Loucy (cell line): Measurements from ENCODE around the gene EBPL.

Experiments used
- H2AFZ ChIP-seq: fragments of 200-600 bp; sonication (generic); 2 replicates; pipeline ENCODE4 v1.6.0; 2016; ENCODE audit warnings: antibody characterized with exemption, mild to moderate bottlenecking, low read length, moderate library complexity
- H3F3A ChIP-seq: fragments of 200-600 bp; 2 replicates; pipeline ENCODE4 v1.6.0; 2016; ENCODE audit warnings: antibody characterized with exemption, low read depth, mild to moderate bottlenecking
- H3K27me3 ChIP-seq: fragments of 200-600 bp; sonication (generic); 2 replicates; pipeline ENCODE4 v1.6.1; 2014; ENCODE audit warnings: low read length, mild to moderate bottlenecking; ENCODE audit not compliant: insufficient read depth, poor library complexity, severe bottlenecking
- H3K36me3 ChIP-seq: fragments of 200-600 bp; sonication (generic); 2 replicates; pipeline ENCODE4 v1.6.1; 2016; ENCODE audit warnings: low read length; ENCODE audit not compliant: insufficient read depth
- H3K4me1 ChIP-seq: fragments of 200-600 bp; sonication (generic); 2 replicates; pipeline ENCODE4 v1.5.1; 2014; ENCODE audit warnings: low read length, mild to moderate bottlenecking; ENCODE audit not compliant: insufficient read depth, poor library complexity, severe bottlenecking
- H3K4me2 ChIP-seq: fragments of 200-600 bp; sonication (generic); 2 replicates; pipeline ENCODE4 v1.6.0; 2014; ENCODE audit warnings: antibody characterized with exemption, low read length, low read depth, mild to moderate bottlenecking; ENCODE audit not compliant: poor library complexity, severe bottlenecking
- H3K4me3 ChIP-seq: fragments of 200-600 bp; sonication (generic); 2 replicates; pipeline ENCODE4 v1.5.1; 2014; ENCODE audit warnings: low read length, mild to moderate bottlenecking, mixed read lengths; ENCODE audit not compliant: poor library complexity, severe bottlenecking
- H3K79me2 ChIP-seq: fragments of 200-600 bp; sonication (generic); 2 replicates; pipeline ENCODE4 v1.6.1; 2014; ENCODE audit warnings: low read length; ENCODE audit not compliant: insufficient read depth
- H3K9ac ChIP-seq: fragments of 200-600 bp; sonication (generic); 2 replicates; pipeline ENCODE4 v1.6.0; 2014; ENCODE audit warnings: mild to moderate bottlenecking, low read depth, low read length, moderate library complexity; ENCODE audit not compliant: poor library complexity, severe bottlenecking
- H3K9me2 ChIP-seq: fragments of 200-600 bp; sonication (generic); replicated peaks from 2 replicates; pipeline ENCODE4 v1.6.1; 2016; ENCODE audit warnings: low read depth, low read length, mixed read lengths
- H3K9me3 ChIP-seq: fragments of 200-600 bp; sonication (generic); 2 replicates; pipeline ENCODE4 v1.6.1; 2014; ENCODE audit warnings: mild to moderate bottlenecking, antibody characterized with exemption, low read length, low read depth; ENCODE audit not compliant: insufficient read depth
- H4K20me1 ChIP-seq: fragments of 200-600 bp; sonication (generic); 2 replicates; pipeline ENCODE4 v1.6.0; 2014; ENCODE audit warnings: antibody characterized with exemption, low read length, mild to moderate bottlenecking; ENCODE audit not compliant: insufficient read depth, poor library complexity, severe bottlenecking
- EZH2phosphoT487 ChIP-seq: fragments of 200-600 bp; IDR thresholded peaks from 2 replicates; pipeline ENCODE4 v1.6.1; 2018; ENCODE audit warnings: antibody characterized with exemption, mild to moderate bottlenecking, moderate library complexity, borderline replicate concordance
- TF ChIP-seq, protein P1 (sequence below): fragments of 200-600 bp; sonication (generic); conservative IDR thresholded peaks from 2 replicates; pipeline ENCODE4 v1.5.1; 2014; ENCODE audit warnings: mild to moderate bottlenecking, antibody characterized with exemption, low read length

EBPL gene

GRCh38 chr13:49667773-49668172, 23.5 kb downstream of the EBPL start:
- TF ChIP-seq, protein P1, sequence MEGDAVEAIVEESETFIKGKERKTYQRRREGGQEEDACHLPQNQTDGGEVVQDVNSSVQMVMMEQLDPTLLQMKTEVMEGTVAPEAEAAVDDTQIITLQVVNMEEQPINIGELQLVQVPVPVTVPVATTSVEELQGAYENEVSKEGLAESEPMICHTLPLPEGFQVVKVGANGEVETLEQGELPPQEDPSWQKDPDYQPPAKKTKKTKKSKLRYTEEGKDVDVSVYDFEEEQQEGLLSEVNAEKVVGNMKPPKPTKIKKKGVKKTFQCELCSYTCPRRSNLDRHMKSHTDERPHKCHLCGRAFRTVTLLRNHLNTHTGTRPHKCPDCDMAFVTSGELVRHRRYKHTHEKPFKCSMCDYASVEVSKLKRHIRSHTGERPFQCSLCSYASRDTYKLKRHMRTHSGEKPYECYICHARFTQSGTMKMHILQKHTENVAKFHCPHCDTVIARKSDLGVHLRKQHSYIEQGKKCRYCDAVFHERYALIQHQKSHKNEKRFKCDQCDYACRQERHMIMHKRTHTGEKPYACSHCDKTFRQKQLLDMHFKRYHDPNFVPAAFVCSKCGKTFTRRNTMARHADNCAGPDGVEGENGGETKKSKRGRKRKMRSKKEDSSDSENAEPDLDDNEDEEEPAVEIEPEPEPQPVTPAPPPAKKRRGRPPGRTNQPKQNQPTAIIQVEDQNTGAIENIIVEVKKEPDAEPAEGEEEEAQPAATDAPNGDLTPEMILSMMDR = no peak
- TF ChIP-seq EZH2phosphoT487 = no peak
- no peak overlapping the region for H2AFZ ChIP-seq

DNA sequence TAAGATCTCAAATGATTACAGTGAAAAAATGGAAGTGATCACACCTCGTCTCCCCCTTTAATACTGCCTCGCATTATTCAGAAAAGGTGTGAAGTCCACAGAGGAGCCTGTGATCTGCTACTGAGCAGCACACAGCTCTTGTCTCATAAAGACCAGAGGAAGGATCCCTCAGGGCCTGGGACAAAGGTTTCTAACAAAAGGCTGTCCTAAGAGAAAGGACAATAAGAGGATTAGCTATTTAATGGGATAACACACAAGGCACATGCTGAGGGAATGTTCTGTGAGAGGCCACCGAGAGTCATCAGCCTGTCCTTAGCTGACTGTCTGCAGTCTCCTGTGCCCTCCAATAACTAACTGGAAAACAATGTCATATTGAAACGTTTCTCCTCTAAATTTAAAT, 26.7 kb downstream of the EBPL start:
- Histone ChIP-seq H4K20me1 (no peaks in the 10 kb centered on the region), H3K4me2 (no peak overlapping the region), H3K36me3 (peaks cover 54% of the 10 kb centered on the region; the same call in 1 of the 2 replicates), H3K4me3 (no peak overlapping the region), H2AFZ (no peak overlapping the region), H3K9me2 (no peaks in the 10 kb centered on the region), H3K4me1 (no peaks in the 10 kb centered on the region), H3K9me3 (no peaks in the 10 kb centered on the region), H3K9ac (no peak overlapping the region), H3F3A (no peaks in the 10 kb centered on the region), H3K79me2 (no peaks in the 10 kb centered on the region), H3K27me3 (no peaks in the 10 kb centered on the region)
- no peak for TF ChIP-seq EZH2phosphoT487
- TF ChIP-seq, protein P1 = no peak

More at GRCh38 chr13:49667773-49668172, 23.5 kb downstream of the EBPL start:
- Histone ChIP-seq H3K27me3 (no peaks in the 10 kb centered on the region), H3K4me3 (no peak overlapping the region), H3K9ac (no peak overlapping the region), H3K79me2 (no peaks in the 10 kb centered on the region; the same call in 1 of the 2 replicates), H4K20me1 (peaks cover 19% of the 10 kb centered on the region), H3K9me2 (no peaks in the 10 kb centered on the region), H3K4me2 (no peak overlapping the region), H3F3A (no peaks in the 10 kb centered on the region), H3K9me3 (no peaks in the 10 kb centered on the region), H3K36me3 (peaks cover 26% of the 10 kb centered on the region; the same call in 1 of the 2 replicates), H3K4me1 (no peaks in the 10 kb centered on the region)

DNA sequence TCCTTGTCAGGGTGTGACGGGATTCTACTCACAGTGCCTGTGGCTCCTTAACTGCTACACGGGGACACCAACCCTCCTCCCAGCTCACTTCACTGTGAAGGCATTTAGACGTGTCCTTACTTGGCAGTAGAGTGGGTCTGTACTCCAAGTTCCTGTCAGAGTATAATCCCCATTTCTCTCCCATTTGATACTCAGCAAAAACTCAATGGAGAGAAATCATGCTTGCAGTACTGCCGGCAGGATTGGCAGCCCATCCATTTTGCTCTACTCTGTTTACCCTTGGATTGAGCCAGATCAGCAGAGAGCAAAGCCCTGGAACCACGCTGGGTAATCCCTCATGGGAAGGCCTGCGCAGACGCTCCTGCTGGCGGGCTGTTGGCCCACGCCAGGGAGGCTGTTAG, 34.0 kb downstream of the EBPL start:
- no peak overlapping the region for H3K4me3 ChIP-seq
- H3K9me2 ChIP-seq = no peaks in the 10 kb centered on the region
- no peak overlapping the region for H3K4me2 ChIP-seq
- no peaks in the 10 kb centered on the region for H3K4me1 ChIP-seq
- H2AFZ ChIP-seq = no peak overlapping the region
- no peaks in the 10 kb centered on the region for H3F3A ChIP-seq
- TF ChIP-seq, protein P1 = no peak
- TF ChIP-seq EZH2phosphoT487 = no peak
- H3K79me2 ChIP-seq = no peaks in the 10 kb centered on the region
- no peak overlapping the region for H3K9ac ChIP-seq
- H3K27me3 ChIP-seq = no peaks in the 10 kb centered on the region
- no peaks in the 10 kb centered on the region for H3K9me3 ChIP-seq
- peaks cover 27% of the 10 kb centered on the region; the same call in 1 of the 2 replicates for H3K36me3 ChIP-seq
- no peaks in the 10 kb centered on the region for H4K20me1 ChIP-seq
